ELR (cell line): ENCODE results near the gene TMEM184A.
"Not testable (repeated sequence)": the region's sequence is repeated elsewhere in the genome, so short reads cannot be mapped to it uniquely, and the experiment has no call there.

Experiments used
- DNase-seq: peaks from one replicate; pipeline ENCODE4 v3.0.0-alpha.2; 2015; ENCODE audit warnings: low read depth

Gene TMEM184A

GRCh38 chr7:1523208-1523607, 32.8 kb downstream of the TMEM184A start:
- DNase-seq = no peak

- DNase-seq = no peak
These were observed 34.5 kb downstream of the TMEM184A start for GRCh38 chr7:1521456-1521855.

- peak; percentile 91 for DNase-seq
These were observed 35.3 kb downstream of the TMEM184A start for GRCh38 chr7:1520539-1521234.

- not testable (repeated sequence) for DNase-seq
These were observed 36.6 kb downstream of the TMEM184A start for GRCh38 chr7:1519322-1519922.

- no peak for DNase-seq
These were observed 39.3 kb downstream of the TMEM184A start for GRCh38 chr7:1516586-1517251.

GRCh38 chr7:1515509-1515967, 40.5 kb downstream of the TMEM184A start:
- not testable (repeated sequence) for DNase-seq

- DNase-seq = no peak
These were observed 41.0 kb downstream of the TMEM184A start for GRCh38 chr7:1514995-1515401.

GRCh38 chr7:1514407-1514806, 41.6 kb downstream of the TMEM184A start:
- DNase-seq = no peak

- DNase-seq = no peak
These were observed 42.3 kb downstream of the TMEM184A start for GRCh38 chr7:1513657-1514095.

GRCh38 chr7:1512781-1513656, 43.0 kb downstream of the TMEM184A start:
- peak; percentile 93 for DNase-seq

- no peak for DNase-seq
These were observed 44.3 kb downstream of the TMEM184A start for GRCh38 chr7:1511444-1512422.

GRCh38 chr7:1510780-1511154, 45.2 kb downstream of the TMEM184A start:
- no peak for DNase-seq

GRCh38 chr7:1509226-1509625, 46.8 kb downstream of the TMEM184A start:
- DNase-seq = no peak

GRCh38 chr7:1508277-1508758, 47.7 kb downstream of the TMEM184A start:
- DNase-seq = no peak

GRCh38 chr7:1505731-1506550, 50.1 kb downstream of the TMEM184A start:
- no peak for DNase-seq

- peak; percentile 95 for DNase-seq
These were observed 51.9 kb downstream of the TMEM184A start, which contains the start of gene INTS1 for GRCh38 chr7:1503816-1504775. INTS1 (minus strand) TSS chr7:1504389; CDS start chr7:1503960, 429 bp downstream.

- DNase-seq = no peak
These were observed 52.6 kb downstream of the TMEM184A start for GRCh38 chr7:1503390-1503789.

GRCh38 chr7:1502845-1503244, 53.2 kb downstream of the TMEM184A start:
- DNase-seq = no peak
